ENCODE results near the gene GET3. TPM values are rescaled to one million over a fixed set of nuclear protein-coding genes. Genes with fewer than 3 reads are reported as not detected.

The GET3 gene
- total RNA-seq, 1 experiment from 2014 or later: 155 TPM

GRCh38 chr19:12750851-12751250, 13.6 kb downstream of the GET3 start:
- DNase-seq (ENCODE audit: low read depth): peak; percentile 41

- no peak for DNase-seq (ENCODE audit: low read depth)
These were observed 14.3 kb downstream of the GET3 start, which contains the start of gene BEST2 for GRCh38 chr19:12751635-12752034. TSS of gene BEST2 (plus strand) at chr19:12751791. CDS start at chr19:12752593, 802 bp downstream.

- DNase-seq (ENCODE audit: low read depth): no peak
These were observed 14.9 kb downstream of the GET3 start for GRCh38 chr19:12752056-12752781.

- no peak for DNase-seq (ENCODE audit: low read depth)
These were observed 17.3 kb downstream of the GET3 start for GRCh38 chr19:12754465-12755196.

GRCh38 chr19:12756150-12756883, 19.0 kb downstream of the GET3 start:
- no peak for DNase-seq (ENCODE audit: low read depth)

GRCh38 chr19:12757544-12758274, 20.4 kb downstream of the GET3 start:
- DNase-seq (ENCODE audit: low read depth): peak; percentile 83

GRCh38 chr19:12759686-12760085, 22.4 kb downstream of the GET3 start:
- DNase-seq (ENCODE audit: low read depth): no peak

GRCh38 chr19:12763100-12763499, 25.8 kb downstream of the GET3 start:
- DNase-seq (ENCODE audit: low read depth): no peak

- no peak for DNase-seq (ENCODE audit: low read depth)
These were observed 27.4 kb downstream of the GET3 start for GRCh38 chr19:12764698-12765097.

GRCh38 chr19:12766051-12766521, 28.8 kb downstream of the GET3 start:
- DNase-seq (ENCODE audit: low read depth): peak; percentile 78

GRCh38 chr19:12767150-12767549, 29.9 kb downstream of the GET3 start:
- no peak for DNase-seq (ENCODE audit: low read depth)

GRCh38 chr19:12767666-12768065, 30.4 kb downstream of the GET3 start:
- DNase-seq (ENCODE audit: low read depth): no peak

GRCh38 chr19:12769689-12770088, 32.4 kb downstream of the GET3 start:
- no peak for DNase-seq (ENCODE audit: low read depth)

GRCh38 chr19:12770922-12771321, 33.6 kb downstream of the GET3 start:
- no peak for DNase-seq (ENCODE audit: low read depth)

- no peak for DNase-seq (ENCODE audit: low read depth)
These were observed 35.0 kb downstream of the GET3 start for GRCh38 chr19:12772323-12772722.

GRCh38 chr19:12773571-12773970, 36.3 kb downstream of the GET3 start:
- peak; percentile 75 for DNase-seq (ENCODE audit: low read depth)

- DNase-seq (ENCODE audit: low read depth): no peak
These were observed 37.6 kb downstream of the GET3 start, which contains the start of gene HOOK2 for GRCh38 chr19:12774588-12775555. TSS of gene HOOK2 (minus strand) at chr19:12775552. CDS start at chr19:12775449, 103 bp downstream.

- peak; percentile 73 for DNase-seq (ENCODE audit: low read depth)
These were observed 40.1 kb downstream of the GET3 start for GRCh38 chr19:12777217-12778016.

All from LHCN-M2 (cell line).